ENCODE results near the gene RHOBTB3. TPM values are rescaled to one million over a fixed set of nuclear protein-coding genes. Genes with fewer than 3 reads are reported as not detected.

The RHOBTB3 gene
- total RNA-seq, 1 donor from 2014 or later, result 73.8 TPM

GRCh38 chr5:95770830-95771708 lies 39.9 kb downstream of the RHOBTB3 start:
- FAIRE-seq, result no peak
- H3K4me3 Mint-ChIP-seq (ENCODE audit: unreplicated experiment), result no peak overlapping the region

DNA sequence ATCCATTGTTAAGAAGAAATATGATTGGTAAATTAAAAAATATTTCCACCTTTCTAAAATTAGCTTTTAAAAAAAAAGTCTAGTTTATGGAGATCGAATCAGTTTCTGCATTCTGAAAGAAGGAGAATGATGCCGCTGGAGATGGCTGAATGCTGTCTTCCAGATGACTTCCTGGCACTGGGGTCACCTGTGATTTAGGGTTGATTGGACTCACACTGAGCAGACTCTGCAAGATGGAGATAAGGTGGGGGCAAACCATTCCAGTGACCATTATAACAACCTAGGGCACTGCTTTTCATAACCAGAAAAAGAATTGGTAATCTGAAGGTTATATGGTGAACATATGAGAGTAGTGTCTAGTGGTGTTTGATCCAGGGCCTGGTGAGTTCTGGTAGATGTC lies 40.8 kb downstream of the RHOBTB3 start:
- DNase-seq (ENCODE audit: low read depth), result no peak
- H3K79me2 ChIP-seq (ENCODE audit: insufficient read depth, low read length), result no peaks in the 10 kb centered on the region
- no peak overlapping the region for H2AFZ ChIP-seq (ENCODE audit: low read depth, low read length)
- no peaks in the 10 kb centered on the region for H3K9me3 Mint-ChIP-seq (ENCODE audit: unreplicated experiment)
- no peak overlapping the region for H3K27ac ChIP-seq (ENCODE audit: low read depth, low read length)
- FAIRE-seq, result no peak
- H3K27me3 ChIP-seq (ENCODE audit: insufficient read depth, low read length), result no peaks in the 10 kb centered on the region
- H3K9me3 ChIP-seq (ENCODE audit: insufficient read depth, low read depth, low read length), result no peaks in the 10 kb centered on the region
- H3K4me2 ChIP-seq (ENCODE audit: low read length), result no peak overlapping the region
- no peak overlapping the region for H3K4me3 Mint-ChIP-seq (ENCODE audit: unreplicated experiment)
- peaks cover 10% of the 10 kb centered on the region for H3K36me3 Mint-ChIP-seq (ENCODE audit: low read depth, unreplicated experiment)
- peaks cover 23% of the 10 kb centered on the region for H3K36me3 ChIP-seq (ENCODE audit: insufficient read depth, low read length)
- H3K27ac Mint-ChIP-seq (ENCODE audit: unreplicated experiment), result no peak overlapping the region
- H3K9ac ChIP-seq (ENCODE audit: low read length), result no peak overlapping the region
- no peak overlapping the region for H3K4me3 ChIP-seq (ENCODE audit: insufficient read depth, low read depth, low read length)
- H4K20me1 ChIP-seq (ENCODE audit: insufficient read depth, low read length), result no peaks in the 10 kb centered on the region
- H3K27me3 Mint-ChIP-seq (ENCODE audit: low read depth, unreplicated experiment), result no peaks in the 10 kb centered on the region
- TF ChIP-seq EZH2 (IDR thresholded peaks at IDR 0.05; ENCODE audit: insufficient read depth, low read length), result no peak
- TF ChIP-seq, protein P1, sequence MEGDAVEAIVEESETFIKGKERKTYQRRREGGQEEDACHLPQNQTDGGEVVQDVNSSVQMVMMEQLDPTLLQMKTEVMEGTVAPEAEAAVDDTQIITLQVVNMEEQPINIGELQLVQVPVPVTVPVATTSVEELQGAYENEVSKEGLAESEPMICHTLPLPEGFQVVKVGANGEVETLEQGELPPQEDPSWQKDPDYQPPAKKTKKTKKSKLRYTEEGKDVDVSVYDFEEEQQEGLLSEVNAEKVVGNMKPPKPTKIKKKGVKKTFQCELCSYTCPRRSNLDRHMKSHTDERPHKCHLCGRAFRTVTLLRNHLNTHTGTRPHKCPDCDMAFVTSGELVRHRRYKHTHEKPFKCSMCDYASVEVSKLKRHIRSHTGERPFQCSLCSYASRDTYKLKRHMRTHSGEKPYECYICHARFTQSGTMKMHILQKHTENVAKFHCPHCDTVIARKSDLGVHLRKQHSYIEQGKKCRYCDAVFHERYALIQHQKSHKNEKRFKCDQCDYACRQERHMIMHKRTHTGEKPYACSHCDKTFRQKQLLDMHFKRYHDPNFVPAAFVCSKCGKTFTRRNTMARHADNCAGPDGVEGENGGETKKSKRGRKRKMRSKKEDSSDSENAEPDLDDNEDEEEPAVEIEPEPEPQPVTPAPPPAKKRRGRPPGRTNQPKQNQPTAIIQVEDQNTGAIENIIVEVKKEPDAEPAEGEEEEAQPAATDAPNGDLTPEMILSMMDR (IDR thresholded peaks at IDR 0.05; ENCODE audit: insufficient read depth, low read depth, low read length), result no peak
- H3K4me1 ChIP-seq (ENCODE audit: insufficient read depth, low read length), result peaks cover 17% of the 10 kb centered on the region
- H3K4me1 Mint-ChIP-seq (ENCODE audit: low read depth, unreplicated experiment), result peaks cover 35% of the 10 kb centered on the region

More at GRCh38 chr5:95770830-95771708, 39.9 kb downstream of the RHOBTB3 start:
- H3K27ac Mint-ChIP-seq (ENCODE audit: unreplicated experiment), result peak overlapping the region; percentile 69
- Histone ChIP-seq H4K20me1 (ENCODE audit: insufficient read depth, low read length) (no peaks in the 10 kb centered on the region), H3K4me3 (ENCODE audit: insufficient read depth, low read depth, low read length) (no peak overlapping the region), H3K27ac (ENCODE audit: low read depth, low read length) (no peak overlapping the region), H3K79me2 (ENCODE audit: insufficient read depth, low read length) (no peaks in the 10 kb centered on the region), H3K4me2 (ENCODE audit: low read length) (no peak overlapping the region), H3K9ac (ENCODE audit: low read length) (no peak overlapping the region), H3K4me1 (ENCODE audit: insufficient read depth, low read length) (peaks cover 17% of the 10 kb centered on the region), H3K36me3 (ENCODE audit: insufficient read depth, low read length) (peaks cover 23% of the 10 kb centered on the region), H2AFZ (ENCODE audit: low read depth, low read length) (no peak overlapping the region), H3K27me3 (ENCODE audit: insufficient read depth, low read length) (no peaks in the 10 kb centered on the region), H3K9me3 (ENCODE audit: insufficient read depth, low read depth, low read length) (no peaks in the 10 kb centered on the region)
- H3K36me3 Mint-ChIP-seq (ENCODE audit: low read depth, unreplicated experiment), result peaks cover 11% of the 10 kb centered on the region
- no peak for TF ChIP-seq EZH2 (IDR thresholded peaks at IDR 0.05; ENCODE audit: insufficient read depth, low read length)
- TF ChIP-seq, protein P1 (IDR thresholded peaks at IDR 0.05; ENCODE audit: insufficient read depth, low read depth, low read length), result no peak
- H3K27me3 Mint-ChIP-seq (ENCODE audit: low read depth, unreplicated experiment), result no peaks in the 10 kb centered on the region
- H3K9me3 Mint-ChIP-seq (ENCODE audit: unreplicated experiment), result no peaks in the 10 kb centered on the region
- no peak for DNase-seq (ENCODE audit: low read depth)
- peaks cover 35% of the 10 kb centered on the region for H3K4me1 Mint-ChIP-seq (ENCODE audit: low read depth, unreplicated experiment)

Data from astrocyte (in vitro differentiated cells and primary cell).